A673 (cell line): Measurements from ENCODE around the gene LRP1B. TPM values are rescaled to one million over a fixed set of nuclear protein-coding genes. Genes with fewer than 3 reads are reported as not detected.
A peak's percentile ranks its signal among the peaks of the same experiment; 100 is the strongest.

Source experiments
- BruUV-seq: library from RNA; stranded (reverse); fragments of 400-500 nt; replicated peaks from 2 replicates; lab custom pipeline; 2021; lab: Mats Ljungman, UMichigan
- CTCF ChIA-PET: fragments of 300-600 bp; sonication (Branson Sonifier 250); formaldehyde crosslinking; loops from one replicate; lab custom pipeline; 2022; ENCODE audit warnings: antibody characterized with exemption; lab: Charles Lee
- POLR2A ChIA-PET: fragments of 300-600 bp; sonication (Branson Sonifier 250); formaldehyde crosslinking; loops from one replicate; lab custom pipeline; 2022; ENCODE audit warnings: antibody characterized with exemption; ENCODE audit not compliant: low non-redundant PET; lab: Charles Lee
- DNase-seq: peaks from one replicate; pipeline ENCODE4 v3.0.0-alpha.2; 2015; ENCODE audit warnings: low spot score
- H3K27ac ChIP-seq: fragments of 200-600 bp; sonication (generic); 2 replicates; pipeline ENCODE4 v1.5.1; 2016; ENCODE audit warnings: mixed run types, low read depth, mild to moderate bottlenecking, mixed read lengths, antibody characterized with exemption, low read length; ENCODE audit not compliant: poor library complexity, severe bottlenecking
- H3K27me3 ChIP-seq: fragments of 200-600 bp; sonication (generic); replicated peaks from 2 replicates; pipeline ENCODE4 v1.6.1; 2017; ENCODE audit warnings: mixed run types, low read depth, mild to moderate bottlenecking, mixed read lengths, antibody characterized with exemption, low read length; ENCODE audit not compliant: insufficient read depth, poor library complexity
- H3K36me3 ChIP-seq: fragments of 200-600 bp; sonication (generic); 2 replicates; pipeline ENCODE4 v1.6.1; 2016; ENCODE audit warnings: mixed run types, mild to moderate bottlenecking, mixed read lengths, antibody characterized with exemption, low read length; ENCODE audit not compliant: insufficient read depth, poor library complexity, severe bottlenecking
- H3K4me1 ChIP-seq: fragments of 200-600 bp; sonication (generic); 2 replicates; pipeline ENCODE4 v1.6.1; 2017; ENCODE audit warnings: mixed run types, mild to moderate bottlenecking, mixed read lengths, antibody characterized with exemption, low read length; ENCODE audit not compliant: insufficient read depth, poor library complexity, severe bottlenecking
- H3K4me3 ChIP-seq: fragments of 200-600 bp; sonication (generic); 2 replicates; pipeline ENCODE4 v1.5.1; 2016; ENCODE audit warnings: low read depth, mixed run types, mild to moderate bottlenecking, mixed read lengths, low read length; ENCODE audit not compliant: poor library complexity, severe bottlenecking
- H3K9me3 ChIP-seq: fragments of 200-600 bp; sonication (generic); 2 replicates; pipeline ENCODE4 v1.6.1; 2016; ENCODE audit warnings: mixed run types, low read depth, mild to moderate bottlenecking, mixed read lengths, antibody characterized with exemption, low read length; ENCODE audit not compliant: poor library complexity, severe bottlenecking
- CTCF ChIP-seq: fragments of 300-800, 200-600 bp; sonication (generic); conservative IDR thresholded peaks from 2 replicates; pipeline ENCODE4 v1.5.1; 2017; ENCODE audit warnings: low read depth, mild to moderate bottlenecking, antibody characterized with exemption, low read length, moderate library complexity, mixed read lengths
- EZH2 ChIP-seq: fragments of 200-600 bp; sonication (generic); IDR thresholded peaks from 2 replicates; pipeline ENCODE4 v1.6.1; 2017; ENCODE audit warnings: borderline replicate concordance, low read depth, mild to moderate bottlenecking, mixed read lengths, antibody characterized with exemption, low read length; ENCODE audit not compliant: poor library complexity, severe bottlenecking
- intact Hi-C: fragments of 100-400 bp; cut with micrococcal nuclease; formaldehyde crosslinking; loops from one replicate; pipeline ENCODE4 v1.10.0; 2022; ENCODE audit not compliant: unreplicated experiment
- total RNA-seq: library from RNA; stranded (reverse); gene quantifications from 2 replicates; pipeline ENCODE4 v1.2.3, GENCODE V29; 2021

LRP1B gene
- total RNA-seq, 1 experiment from 2014 or later: 9.9 TPM

GRCh38 chr2:140498360-140498759 is 1632.5 kb downstream of the LRP1B start:
- intact Hi-C loops: no loop called here
- no peaks in the 10 kb centered on the region for H3K9me3 ChIP-seq
- no peaks in the 10 kb centered on the region for H3K27me3 ChIP-seq
- no peak overlapping the region for H3K27ac ChIP-seq
- peaks cover 21% of the 10 kb centered on the region for H3K4me1 ChIP-seq
- H3K36me3 ChIP-seq: no peaks in the 10 kb centered on the region
- no peak for TF ChIP-seq EZH2
- no peak for TF ChIP-seq CTCF
- no TSS peak for BruUV-seq
- ChIA-PET CTCF (no interaction called here), POLR2A (no interaction called here)
- DNase-seq: peak; percentile 53
- no peak overlapping the region for H3K4me3 ChIP-seq

DNA sequence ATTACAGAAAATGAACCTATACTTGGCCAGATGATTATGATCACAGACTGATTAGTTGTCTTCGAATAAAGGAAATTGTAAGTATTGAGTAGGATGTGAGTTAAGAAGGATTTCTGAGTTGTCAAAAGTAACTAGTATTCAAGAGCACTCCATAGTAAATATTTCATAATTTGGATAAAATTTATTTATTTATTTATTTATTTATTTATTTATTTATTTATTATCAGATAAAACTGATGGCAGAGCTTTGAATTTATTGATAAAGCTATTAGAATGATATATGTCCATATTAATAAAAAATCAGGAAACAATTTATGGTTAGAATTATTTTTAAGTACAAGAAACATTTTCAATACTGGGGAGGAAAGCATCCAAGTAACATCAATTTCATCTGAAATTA is 1634.1 kb downstream of the LRP1B start:
- Histone ChIP-seq H3K27ac (no peak overlapping the region), H3K4me1 (peaks cover 16% of the 10 kb centered on the region), H3K36me3 (no peaks in the 10 kb centered on the region), H3K4me3 (no peak overlapping the region), H3K9me3 (no peaks in the 10 kb centered on the region), H3K27me3 (no peaks in the 10 kb centered on the region)
- ChIA-PET CTCF (no interaction called here), POLR2A (no interaction called here)
- intact Hi-C loops: no loop called here
- no peak for DNase-seq
- no TSS peak for BruUV-seq
- TF ChIP-seq CTCF: no peak
- TF ChIP-seq EZH2: no peak

DNA sequence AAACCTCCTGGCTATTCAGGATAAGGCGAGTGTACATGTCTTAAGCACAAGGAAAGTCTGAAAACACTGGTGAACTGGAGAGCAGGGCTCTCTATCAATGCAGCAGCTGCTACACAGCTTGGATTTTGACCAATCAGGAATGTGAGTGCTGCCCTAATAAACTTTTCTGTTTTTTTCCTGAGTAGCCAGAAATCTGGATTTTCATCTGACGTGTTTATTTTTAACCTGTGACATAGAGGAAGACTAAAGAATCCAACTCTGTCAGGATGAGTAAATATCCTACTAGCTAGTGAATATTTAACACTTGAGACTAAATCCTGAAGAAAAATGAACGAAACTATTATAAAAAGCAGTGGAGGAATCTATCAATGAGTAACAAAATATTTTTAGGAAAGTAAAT is 1638.9 kb downstream of the LRP1B start:
- CTCF ChIA-PET: no interaction called here
- Histone ChIP-seq H3K9me3 (no peaks in the 10 kb centered on the region), H3K36me3 (no peaks in the 10 kb centered on the region), H3K27ac (no peak overlapping the region), H3K4me3 (no peak overlapping the region), H3K4me1 (peaks cover 8% of the 10 kb centered on the region), H3K27me3 (no peaks in the 10 kb centered on the region)
- intact Hi-C loops: no loop called here
- no peak for DNase-seq
- no TSS peak for BruUV-seq
- TF ChIP-seq CTCF (no peak), EZH2 (no peak)
- POLR2A ChIA-PET: no interaction called here
